ENCODE results near the gene ZNF296. TPM values are rescaled to one million over a fixed set of nuclear protein-coding genes. Genes with fewer than 3 reads are reported as not detected.

Gene ZNF296
- total and polyA plus RNA-seq, 4 experiments from 2014 or later: 0.98 to 3.2 (median 1.8) TPM

- no peaks in the 10 kb centered on the region for H3K27me3 ChIP-seq (ENCODE audit: insufficient read depth, low read length)
- no peaks in the 10 kb centered on the region for H3K9me3 ChIP-seq (ENCODE audit: control insufficient read depth in 1 of 2, low read length in 2 of 2)
- peak within 1 kb of the TSS; percentile 82 to 95 for H3K4me3 ChIP-seq (ENCODE audit: low read length in 2 of 2)
- H3K4me1 ChIP-seq (ENCODE audit: insufficient read depth, low read length): peaks cover 51% of the 10 kb centered on the region
- Mint-ChIP-seq H3K27ac (peak within 1 kb of the TSS; percentile 84 to 95 (median 88)), H3K9me3 (no peaks in the 10 kb centered on the region), H3K4me1 (peaks cover 25 to 60% (median 44%) of the 10 kb centered on the region in 4 donors), H3K36me3 (peaks cover 9 to 22% of the 10 kb centered on the region in 2 donors), H3K4me3 (peak within 1 kb of the TSS; percentile 89 to 98 (median 93)), H3K27me3 (no peaks in the 10 kb centered on the region)
- ChIA-PET POLR2A (ENCODE audit: partially characterized antibody) (interaction anchor here (1.0 to 8.4 kb wide), 7 partner anchors 8 to 99 kb away, joined by 3 to 106 read pairs (median 6); partner anchors contain the start of genes BLOC1S3, CLASRP, PPP1R37 and RELB), CTCF (ENCODE audit: partially characterized antibody) (interaction anchor here (0.7 to 1.4 kb wide), 8 partner anchors 10 to 40 kb away, joined by 3 to 5 read pairs (median 3); partner anchors contain the start of gene PPP1R37)
- H3K36me3 ChIP-seq (ENCODE audit: insufficient read depth, low read length): peaks cover 12% of the 10 kb centered on the region
- intact Hi-C loops (cut with micrococcal nuclease): loop anchor here (1.0 to 10.0 kb wide), 5 partner anchors 13 to 124 kb away; partner anchors contain the start of genes BLOC1S3, CLASRP, CLPTM1 and RELB
- H3K27ac ChIP-seq (ENCODE audit: low read depth, low read length): peak within 1 kb of the TSS; percentile 80
- DNase-seq: peak; percentile 66 to 77 (median 72)
Observed at GRCh38 chr19:45079063-45079910, 3.0 kb upstream of the ZNF296 start, which contains the start of gene GEMIN7. GEMIN7 (plus strand) TSS chr19:45079260; CDS start chr19:45090115, 10,855 bp downstream.

GRCh38 chr19:45078390-45079062, 2.2 kb upstream of the ZNF296 start:
- H3K36me3 ChIP-seq (ENCODE audit: insufficient read depth, low read length): peaks cover 12% of the 10 kb centered on the region
- peak overlapping the region; percentile 82 to 95 for H3K4me3 ChIP-seq (ENCODE audit: low read length in 2 of 2)
- intact Hi-C loops (cut with micrococcal nuclease): loop anchor here (1.0 to 10.0 kb wide), 5 partner anchors 14 to 124 kb away; partner anchors contain the start of genes BLOC1S3, CLASRP, CLPTM1 and RELB
- Mint-ChIP-seq H3K9me3 (no peaks in the 10 kb centered on the region), H3K27ac (peak overlapping the region; percentile 52 to 84 (median 65)), H3K4me1 (peaks cover 25 to 60% (median 44%) of the 10 kb centered on the region in 4 donors), H3K4me3 (peak overlapping the region; percentile 79 to 98 (median 93)), H3K36me3 (peaks cover 9 to 22% of the 10 kb centered on the region in 2 donors), H3K27me3 (no peaks in the 10 kb centered on the region)
- no peaks in the 10 kb centered on the region for H3K27me3 ChIP-seq (ENCODE audit: insufficient read depth, low read length)
- peak in 1 of 5 donors; percentile 19 for DNase-seq
- H3K9me3 ChIP-seq (ENCODE audit: control insufficient read depth in 1 of 2, low read length in 2 of 2): no peaks in the 10 kb centered on the region
- ChIA-PET CTCF (ENCODE audit: partially characterized antibody) (interaction anchor here (0.7 to 1.4 kb wide), 5 partner anchors 11 to 39 kb away, joined by 3 to 5 read pairs (median 3); partner anchors contain the start of gene PPP1R37), POLR2A (ENCODE audit: partially characterized antibody) (interaction anchor here (1.0 to 8.4 kb wide), 8 partner anchors 9 to 100 kb away, joined by 3 to 106 read pairs (median 6); partner anchors contain the start of genes BLOC1S3, CLASRP, PPP1R37 and RELB)
- H3K27ac ChIP-seq (ENCODE audit: low read depth, low read length): peak overlapping the region; percentile 80
- peaks cover 51% of the 10 kb centered on the region for H3K4me1 ChIP-seq (ENCODE audit: insufficient read depth, low read length)

- peak overlapping the region; percentile 80 to 91 (median 83) for H3K27ac Mint-ChIP-seq
- POLR2A ChIA-PET (ENCODE audit: partially characterized antibody): interaction anchor here (0.6 to 8.4 kb wide), 4 partner anchors 15 to 101 kb away, joined by 3 to 106 read pairs (median 4); partner anchors contain the start of genes BLOC1S3, PPP1R37 and TRAPPC6A
- H3K4me1 Mint-ChIP-seq: peaks cover 23 to 57% (median 42%) of the 10 kb centered on the region in 4 donors
- peak overlapping the region; percentile 56 for H3K27ac ChIP-seq (ENCODE audit: low read depth, low read length)
- H3K27me3 ChIP-seq (ENCODE audit: insufficient read depth, low read length): no peaks in the 10 kb centered on the region
- peaks cover 51% of the 10 kb centered on the region for H3K4me1 ChIP-seq (ENCODE audit: insufficient read depth, low read length)
- intact Hi-C loops (cut with micrococcal nuclease): loop anchor here (1.0 to 10.0 kb wide), 3 partner anchors 18 to 122 kb away; partner anchors contain the start of genes CLPTM1 and RELB
- CTCF ChIA-PET (ENCODE audit: partially characterized antibody): interaction anchor here (1.7 kb wide), 1 partner anchor 48 kb away, joined by 5 read pairs; no protein-coding TSS in a partner anchor
- H3K9me3 Mint-ChIP-seq: no peaks in the 10 kb centered on the region
- H3K9me3 ChIP-seq (ENCODE audit: control insufficient read depth in 1 of 2, low read length in 2 of 2): no peaks in the 10 kb centered on the region
- peaks cover 5 to 20% of the 10 kb centered on the region in 2 donors for H3K36me3 Mint-ChIP-seq
- peaks cover 7% of the 10 kb centered on the region for H3K36me3 ChIP-seq (ENCODE audit: insufficient read depth, low read length)
- no peaks in the 10 kb centered on the region for H3K27me3 Mint-ChIP-seq
- peak overlapping the region; percentile 76 to 91 (median 78) for H3K4me3 Mint-ChIP-seq
- peak in 1 of 5 donors; percentile 34 for DNase-seq
- peak overlapping the region in 1 of 2 donors; percentile 24 for H3K4me3 ChIP-seq (ENCODE audit: low read length in 2 of 2)
Observed at GRCh38 chr19:45076851-45077730, 813 bp upstream of the ZNF296 start.

DNA sequence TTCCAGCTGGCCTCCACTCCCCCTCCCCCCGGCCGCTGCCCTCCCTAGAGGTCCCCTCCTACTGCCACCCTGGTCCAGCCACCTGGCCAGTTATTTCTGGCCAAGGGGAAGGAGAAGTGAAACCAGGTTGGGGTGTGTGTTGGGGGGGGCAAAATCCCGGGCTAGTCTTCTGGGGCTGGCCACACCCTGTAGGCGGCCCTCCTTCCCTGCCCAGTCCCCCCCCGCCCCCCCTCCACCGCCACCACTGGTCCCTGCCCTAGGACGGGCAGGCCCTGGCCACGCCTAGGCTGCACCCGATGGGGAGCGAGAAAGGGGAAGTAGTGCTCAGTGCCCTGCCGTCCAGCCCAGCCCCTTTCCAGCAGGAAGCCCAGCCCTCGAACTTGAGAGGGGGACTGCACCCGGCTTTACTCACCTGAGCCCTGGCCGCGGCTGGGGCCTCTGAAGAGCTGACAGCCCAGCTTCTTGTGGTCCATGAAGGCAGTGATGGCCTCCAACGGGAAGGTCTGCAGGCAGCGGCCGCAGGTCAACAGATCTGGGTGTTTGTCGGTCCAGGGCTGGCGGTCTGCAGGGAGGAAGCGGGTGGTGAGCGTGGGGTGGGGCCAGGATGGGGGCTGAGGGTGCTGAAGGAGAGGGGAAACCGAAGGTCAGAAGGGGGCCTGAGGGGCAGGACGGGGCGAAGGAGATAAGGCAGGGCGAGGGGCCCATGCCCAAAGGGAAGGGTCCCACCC, 813 bp downstream of the ZNF296 start:
- peak overlapping the region; percentile 56 for H3K27ac ChIP-seq (ENCODE audit: low read depth, low read length)
- peaks cover 44% of the 10 kb centered on the region for H3K4me1 ChIP-seq (ENCODE audit: insufficient read depth, low read length)
- H3K4me1 Mint-ChIP-seq: peaks cover 18 to 43% (median 31%) of the 10 kb centered on the region in 4 donors
- H3K9me3 Mint-ChIP-seq: no peaks in the 10 kb centered on the region
- H3K36me3 ChIP-seq (ENCODE audit: insufficient read depth, low read length): peaks cover 2% of the 10 kb centered on the region
- H3K36me3 Mint-ChIP-seq: peaks cover 2 to 17% of the 10 kb centered on the region in 2 donors
- H3K27ac Mint-ChIP-seq: peak overlapping the region; percentile 8 to 85 (median 64)
- H3K27me3 ChIP-seq (ENCODE audit: insufficient read depth, low read length): no peaks in the 10 kb centered on the region
- intact Hi-C loops (cut with micrococcal nuclease): loop anchor here (1.0 to 10.0 kb wide), 3 partner anchors 16 to 121 kb away; partner anchors contain the start of genes CLPTM1 and RELB
- CTCF ChIA-PET (ENCODE audit: partially characterized antibody): interaction anchor here (1.0 to 1.8 kb wide), 2 partner anchors 16 to 86 kb away, joined by 3 to 6 read pairs; no protein-coding TSS in a partner anchor
- H3K27me3 Mint-ChIP-seq: no peaks in the 10 kb centered on the region
- POLR2A ChIA-PET (ENCODE audit: partially characterized antibody): interaction anchor here (1.0 to 8.4 kb wide), 3 partner anchors 16 to 103 kb away, joined by 3 to 106 read pairs (median 5); partner anchors contain the start of genes BLOC1S3 and PPP1R37
- peak in 4 of 5 donors; percentile 13 to 65 (median 22) for DNase-seq
- no peaks in the 10 kb centered on the region for H3K9me3 ChIP-seq (ENCODE audit: control insufficient read depth in 1 of 2, low read length in 2 of 2)
- peak overlapping the region; percentile 17 to 60 for H3K4me3 ChIP-seq (ENCODE audit: low read length in 2 of 2)
- peak overlapping the region; percentile 77 to 91 (median 78) for H3K4me3 Mint-ChIP-seq

DNA sequence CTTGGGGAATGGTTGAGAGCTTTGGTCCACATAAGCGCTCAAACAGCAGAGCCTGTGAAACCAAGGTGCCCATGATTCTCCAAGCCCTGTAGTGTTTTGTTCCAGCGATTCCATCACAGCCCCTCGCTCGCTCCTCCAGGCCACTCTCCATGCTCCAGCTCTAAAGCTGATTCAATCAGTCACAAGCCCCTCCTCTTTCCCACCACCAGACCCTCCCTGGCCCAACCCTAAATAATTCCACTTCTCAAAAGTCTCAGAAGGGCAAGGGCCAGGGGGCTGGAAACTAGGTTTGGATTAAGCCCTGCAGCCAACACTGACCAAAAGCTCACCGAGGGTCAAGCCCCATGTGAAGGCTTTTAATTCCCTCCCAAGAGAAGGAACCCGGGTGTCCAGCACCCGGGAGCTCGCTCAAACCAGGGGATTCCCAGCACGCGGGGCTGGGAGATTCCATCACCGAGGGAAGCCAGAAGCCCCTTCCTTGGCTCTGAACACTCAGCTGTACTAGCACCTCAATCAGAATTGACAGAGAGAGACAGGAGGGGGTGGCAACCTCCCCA, 1.5 kb downstream of the ZNF296 start:
- Mint-ChIP-seq H3K4me3 (peak overlapping the region in 5 of 8 donors; percentile 34 to 73 (median 49)), H3K27ac (peak overlapping the region; percentile 47 to 94 (median 71)), H3K27me3 (no peaks in the 10 kb centered on the region), H3K36me3 (peaks cover 7 to 24% of the 10 kb centered on the region in 2 donors), H3K9me3 (no peaks in the 10 kb centered on the region), H3K4me1 (peaks cover 16 to 38% (median 27%) of the 10 kb centered on the region in 4 donors)
- intact Hi-C loops (cut with micrococcal nuclease): loop anchor here (5.0 to 10.0 kb wide), 2 partner anchors 73 to 120 kb away; partner anchors contain the start of genes CLPTM1 and RELB
- Histone ChIP-seq H3K9me3 (ENCODE audit: control insufficient read depth in 1 of 2, low read length in 2 of 2) (no peaks in the 10 kb centered on the region), H3K27ac (ENCODE audit: low read depth, low read length) (peak overlapping the region; percentile 22), H3K4me3 (ENCODE audit: low read length in 2 of 2) (no peak overlapping the region), H3K36me3 (ENCODE audit: insufficient read depth, low read length) (peaks cover 8% of the 10 kb centered on the region), H3K27me3 (ENCODE audit: insufficient read depth, low read length) (no peaks in the 10 kb centered on the region), H3K4me1 (ENCODE audit: insufficient read depth, low read length) (peaks cover 38% of the 10 kb centered on the region)
- DNase-seq: peak in 1 of 5 donors; percentile 45
- POLR2A ChIA-PET (ENCODE audit: partially characterized antibody): interaction anchor here (0.6 to 8.4 kb wide), 4 partner anchors 15 to 104 kb away, joined by 3 to 106 read pairs (median 4); partner anchors contain the start of genes BLOC1S3 and PPP1R37
- CTCF ChIA-PET (ENCODE audit: partially characterized antibody): interaction anchor here (1.0 to 1.8 kb wide), 3 partner anchors 15 to 123 kb away, joined by 3 to 6 read pairs (median 3); no protein-coding TSS in a partner anchor
